A549 (cell line): ENCODE data around the gene CTU2. TPM values are rescaled to one million over a fixed set of nuclear protein-coding genes. Genes with fewer than 3 reads are reported as not detected.

ENCODE experiments used
- ATAC-seq, 2 experiments: fragments of 200-7000 bp in 1 of 2; fragments of >200 bp in 1 of 2; cut with Nextera tagmentation in 1 of 2; cut with Tn5 transposase in 1 of 2; 3 replicates each; pipeline versions ENCODE4 v1.8.0 to v1.9.1; 2018 to 2020; ENCODE audit warnings: mild to moderate bottlenecking in 1 of 2, moderate library complexity in 1 of 2
- CTCF ChIA-PET: fragments of 300-600 bp; sonication (Branson Sonifier 250); formaldehyde crosslinking; extraction: SDS; loops from one replicate; lab custom pipeline; 2021; ENCODE audit warnings: antibody characterized with exemption, inconsistent platforms; lab: Yijun Ruan, JAX
- POLR2A ChIA-PET: fragments of 350-600 bp; formaldehyde crosslinking; extraction: SDS; loops from one replicate; lab custom pipeline; 2021; ENCODE audit warnings: antibody characterized with exemption, inconsistent platforms; lab: Yijun Ruan, JAX
- DNase-seq, 2 experiments: peaks; one replicate each; pipeline versions ENCODE4 v3.0.0 to v3.0.0-alpha.2; 2011 to 2016; ENCODE audit warnings: low read depth in 1 of 2, low spot score in 1 of 2
- FAIRE-seq: peaks from 2 replicates; lab custom pipeline; 2011; peaks lifted over from hg19 to GRCh38; lab: Jason Lieb, UNC
- H3K27ac ChIP-seq, 2 experiments: fragments of >200 bp; sonication (Bioruptor Twin); formaldehyde crosslinking; 3 replicates each; pipeline ENCODE4 v1.5.1; 2016 to 2017
- H3K4me1 ChIP-seq: fragments of >200 bp; sonication (Bioruptor Twin); formaldehyde crosslinking; 3 replicates; pipeline ENCODE4 v1.6.1; 2016
- H3K4me2 ChIP-seq: fragments of >200 bp; sonication (Bioruptor Twin); formaldehyde crosslinking; 3 replicates; pipeline ENCODE4 v1.6.1; 2016
- H3K4me3 ChIP-seq: fragments of >200 bp; sonication (Bioruptor Twin); formaldehyde crosslinking; 3 replicates; pipeline ENCODE4 v1.5.1; 2016
- H3K9me3 ChIP-seq: fragments of >200 bp; sonication (Bioruptor Twin); formaldehyde crosslinking; 3 replicates; pipeline ENCODE4 v1.6.1; 2016
- CBX2 ChIP-seq: fragments of 200-600 bp; sonication (generic); IDR thresholded peaks from 2 replicates; pipeline ENCODE4 v1.6.1; 2016; ENCODE audit warnings: low read depth, mild to moderate bottlenecking, borderline replicate concordance
- CHD2 ChIP-seq: fragments of 150-350 bp; IDR thresholded peaks from 2 replicates; pipeline ENCODE4 v1.6.1; 2014; ENCODE audit warnings: low read length; ENCODE audit not compliant: partially characterized antibody
- CHD4 ChIP-seq: fragments of 200-600 bp; sonication (generic); IDR thresholded peaks from 2 replicates; pipeline ENCODE4 v1.6.1; 2016; ENCODE audit warnings: antibody characterized with exemption, mild to moderate bottlenecking, borderline replicate concordance
- EHF ChIP-seq: fragments of 250-450 bp; sonication (Bioruptor Pico); IDR thresholded peaks from 2 replicates; pipeline ENCODE4 v1.5.0; 2020; ENCODE audit warnings: mild to moderate bottlenecking
- EP300 ChIP-seq, 2 experiments: fragments of >200 bp; sonication (Bioruptor Twin); formaldehyde crosslinking; IDR thresholded peaks; 2 replicates in 1 of 2; 3 replicates in 1 of 2; pipeline ENCODE4 v1.6.1; 2016 to 2017
- ESRRA ChIP-seq: fragments of 150-350 bp; IDR thresholded peaks from 2 replicates; pipeline ENCODE4 v1.6.1; 2014; ENCODE audit warnings: mild to moderate bottlenecking, low read length, borderline replicate concordance
- FOSL2 ChIP-seq, 2 experiments: fragments of 450-650 bp in 1 of 2; fragments of >200 bp in 1 of 2; sonication (Bioruptor Twin) in 1 of 2; formaldehyde crosslinking; IDR thresholded peaks; 2 replicates each; pipeline versions ENCODE4 v1.5.0 to v1.6.1; 2016 to 2020; ENCODE audit warnings: mild to moderate bottlenecking in 1 of 2, moderate library complexity in 1 of 2
- HES2 ChIP-seq: fragments of >200 bp; sonication (Bioruptor Twin); formaldehyde crosslinking; IDR thresholded peaks from 2 replicates; pipeline ENCODE4 v1.6.1; 2016
- HOXA7 ChIP-seq: fragments of 250-450 bp; sonication (Bioruptor Pico); IDR thresholded peaks from 2 replicates; pipeline ENCODE4 v1.5.0; 2020; ENCODE audit warnings: mild to moderate bottlenecking, moderate library complexity
- HOXB13 ChIP-seq: fragments of 250-450 bp; sonication (Bioruptor Pico); IDR thresholded peaks from 2 replicates; pipeline ENCODE4 v1.5.0; 2020; ENCODE audit warnings: low read depth, mild to moderate bottlenecking, moderate library complexity
- JUN ChIP-seq, 2 experiments: fragments of >200 bp; sonication (Bioruptor Twin); formaldehyde crosslinking; IDR thresholded peaks; 2 replicates in 1 of 2; 3 replicates in 1 of 2; pipeline ENCODE4 v1.6.1; 2016 to 2017
- KDM1A ChIP-seq: fragments of 200-600 bp; sonication (generic); IDR thresholded peaks from 2 replicates; pipeline ENCODE4 v1.6.1; 2016; ENCODE audit warnings: low read depth, mild to moderate bottlenecking
- MAZ ChIP-seq: fragments of 150-350 bp; IDR thresholded peaks from 2 replicates; pipeline ENCODE4 v1.6.1; 2014; ENCODE audit warnings: antibody characterized with exemption, low read depth, low read length, borderline replicate concordance
- NFE2L2 ChIP-seq: fragments of 150-350 bp; conservative IDR thresholded peaks from 2 replicates; pipeline ENCODE4 v1.6.1; 2014; ENCODE audit warnings: low read length
- PBX3 ChIP-seq: IDR thresholded peaks from 2 replicates; pipeline ENCODE4 v1.6.1; 2012
- POLR2AphosphoS2 ChIP-seq: conservative IDR thresholded peaks from 2 replicates; pipeline ENCODE4 v1.6.1; 2012; ENCODE audit warnings: low read length, improper control_type of control experiment, inconsistent platforms
- RARB ChIP-seq: fragments of 250-450 bp; sonication (Bioruptor Pico); IDR thresholded peaks from 2 replicates; pipeline ENCODE4 v1.8.0; 2021; ENCODE audit warnings: mild to moderate bottlenecking, moderate library complexity
- RCOR1 ChIP-seq: fragments of 150-350 bp; IDR thresholded peaks from 2 replicates; pipeline ENCODE4 v1.6.1; 2014; ENCODE audit warnings: antibody characterized with exemption, low read length, low read depth
- REST ChIP-seq: fragments of 200-600 bp; sonication (generic); IDR thresholded peaks from 2 replicates; pipeline ENCODE4 v1.6.1; 2016; ENCODE audit warnings: antibody characterized with exemption, mild to moderate bottlenecking, moderate library complexity
- RFX5 ChIP-seq: fragments of 450-650 bp; IDR thresholded peaks from 2 replicates; pipeline ENCODE4 v1.7.1; 2014; ENCODE audit warnings: antibody characterized with exemption, mild to moderate bottlenecking, moderate library complexity
- RNF2 ChIP-seq: fragments of 200-600 bp; sonication (generic); IDR thresholded peaks from 2 replicates; pipeline ENCODE4 v1.6.1; 2016; ENCODE audit warnings: low read depth, mild to moderate bottlenecking, antibody characterized with exemption, moderate library complexity, borderline replicate concordance
- TFCP2L1 ChIP-seq: fragments of 250-450 bp; sonication (Bioruptor Pico); IDR thresholded peaks from 2 replicates; pipeline ENCODE4 v1.5.0; 2021; ENCODE audit warnings: mild to moderate bottlenecking
- TP53 ChIP-seq: fragments of 250-450 bp; sonication (Bioruptor Pico); IDR thresholded peaks from 2 replicates; pipeline ENCODE4 v1.5.0; 2021; ENCODE audit warnings: mild to moderate bottlenecking, moderate library complexity
- ZC3H11A ChIP-seq: fragments of 450-650 bp; IDR thresholded peaks from 2 replicates; pipeline ENCODE4 v1.6.1; 2014; ENCODE audit warnings: antibody characterized with exemption, mild to moderate bottlenecking
- ZFP36 ChIP-seq: fragments of 450-650 bp; IDR thresholded peaks from 2 replicates; pipeline ENCODE4 v1.6.1; 2014; ENCODE audit warnings: borderline replicate concordance; ENCODE audit not compliant: partially characterized antibody
- ZNF302 ChIP-seq: fragments of 250-450 bp; sonication (Bioruptor Pico); IDR thresholded peaks from 2 replicates; pipeline ENCODE4 v1.9.0; 2021; ENCODE audit warnings: inconsistent platforms, mild to moderate bottlenecking, moderate library complexity
- WGBS: methylation state at CpG from one replicate; pipeline ENCODE4 v1.1.6; 2017; ENCODE audit errors: missing lambda C conversion rate; 5-methylcytosine and 5-hydroxymethylcytosine counted together
- polyA plus RNA-seq, 4 experiments: library from polyadenylated mRNA; depleted of rRNA in 3 of 4; stranded (reverse); fragments of >200 nt; fragmentation: RNase III in 1 of 4; extraction: RNeasy Plus Mini Kit Qiagen cat#74134 plus additional on column Dnase treatment in 1 of 4; gene quantifications; 2 replicates in 3 of 4; 3 replicates in 1 of 4; pipeline ENCODE4 v1.2.3, GENCODE V29; 2011 to 2017
- TF ChIP-seq, protein P1 (sequence below): fragments of 150-350 bp; IDR thresholded peaks from 2 replicates; pipeline ENCODE4 v1.6.1; 2014; ENCODE audit warnings: low read depth, mild to moderate bottlenecking, low read length
- TF ChIP-seq, protein P2 (sequence below): fragments of >200 bp; sonication (Bioruptor Twin); formaldehyde crosslinking; IDR thresholded peaks from 3 replicates; pipeline ENCODE4 v1.6.1; 2016

CTU2 gene
- polyA plus RNA-seq, 2 of the 4 experiments (the other 2 are of a cell fraction): 16.4 to 21.8 TPM

DNA sequence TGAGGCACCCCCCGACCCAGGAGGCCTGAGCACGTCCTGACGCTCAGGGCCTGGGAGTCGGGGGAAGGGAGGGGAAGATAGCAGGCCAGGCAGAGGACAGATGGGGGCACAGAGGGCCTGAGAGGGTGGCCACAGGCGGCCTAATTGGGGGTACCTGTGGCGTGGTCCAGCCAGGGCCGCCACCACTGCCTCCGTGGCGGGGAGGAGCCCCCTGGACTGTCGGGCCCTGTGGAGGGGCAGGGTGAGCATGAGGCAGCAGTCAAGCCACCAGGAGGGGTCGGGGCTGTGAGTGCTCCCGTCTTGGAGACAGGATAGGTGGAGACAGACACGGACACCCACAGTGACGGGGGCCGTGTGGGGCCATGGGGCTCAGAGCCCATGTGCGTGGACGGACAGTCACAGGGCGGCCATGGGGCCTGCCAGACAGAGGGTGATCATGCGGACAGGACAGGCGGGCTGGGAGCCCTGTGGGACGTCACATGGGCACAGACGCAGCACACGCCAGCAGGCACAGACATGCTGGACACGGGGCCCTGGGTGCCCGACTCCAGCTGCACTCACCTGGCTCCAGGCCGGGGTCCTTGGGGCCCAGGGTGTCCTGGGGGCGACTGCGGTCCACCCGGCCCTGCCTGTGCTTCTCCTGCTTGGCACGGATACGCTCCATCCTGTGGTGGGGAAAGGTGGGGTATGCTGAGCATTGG is 18.7 kb downstream of the CTU2 start:
- POLR2A ChIA-PET: no interaction called here
- Histone ChIP-seq H3K4me1 (no peaks in the 10 kb centered on the region), H3K4me2 (no peak overlapping the region), H3K9me3 (no peaks in the 10 kb centered on the region), H3K27ac (no peak overlapping the region; a peak in 1 of 6 replicates), H3K4me3 (no peak overlapping the region)
- CTCF ChIA-PET: interaction anchor here (1.1 to 9.1 kb wide), 2 partner anchors 11 to 18 kb away, joined by 4 to 105 read pairs; no protein-coding TSS in a partner anchor
- ATAC-seq (peak; percentile 4 to 9; a peak in 2 of 6 replicates), FAIRE-seq (no peak), DNase-seq (no peak)
- WGBS: 84% methylated on average over 19 of the region's 31 CpGs
- TF ChIP-seq REST (no peak), RFX5 (no peak), ESRRA (no peak), HOXB13 (no peak), HOXA7 (CRISPR knock-in tag) (no peak), CHD4 (no peak), EHF (CRISPR knock-in tag) (no peak), JUN (IDR thresholded peaks at IDR 0.05) (no peak), RNF2 (no peak), HES2 (no peak), RARB (no peak), ZC3H11A (no peak), ZFP36 (no peak)
- TF ChIP-seq, protein P1, sequence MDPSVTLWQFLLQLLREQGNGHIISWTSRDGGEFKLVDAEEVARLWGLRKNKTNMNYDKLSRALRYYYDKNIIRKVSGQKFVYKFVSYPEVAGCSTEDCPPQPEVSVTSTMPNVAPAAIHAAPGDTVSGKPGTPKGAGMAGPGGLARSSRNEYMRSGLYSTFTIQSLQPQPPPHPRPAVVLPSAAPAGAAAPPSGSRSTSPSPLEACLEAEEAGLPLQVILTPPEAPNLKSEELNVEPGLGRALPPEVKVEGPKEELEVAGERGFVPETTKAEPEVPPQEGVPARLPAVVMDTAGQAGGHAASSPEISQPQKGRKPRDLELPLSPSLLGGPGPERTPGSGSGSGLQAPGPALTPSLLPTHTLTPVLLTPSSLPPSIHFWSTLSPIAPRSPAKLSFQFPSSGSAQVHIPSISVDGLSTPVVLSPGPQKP: no peak

DNA sequence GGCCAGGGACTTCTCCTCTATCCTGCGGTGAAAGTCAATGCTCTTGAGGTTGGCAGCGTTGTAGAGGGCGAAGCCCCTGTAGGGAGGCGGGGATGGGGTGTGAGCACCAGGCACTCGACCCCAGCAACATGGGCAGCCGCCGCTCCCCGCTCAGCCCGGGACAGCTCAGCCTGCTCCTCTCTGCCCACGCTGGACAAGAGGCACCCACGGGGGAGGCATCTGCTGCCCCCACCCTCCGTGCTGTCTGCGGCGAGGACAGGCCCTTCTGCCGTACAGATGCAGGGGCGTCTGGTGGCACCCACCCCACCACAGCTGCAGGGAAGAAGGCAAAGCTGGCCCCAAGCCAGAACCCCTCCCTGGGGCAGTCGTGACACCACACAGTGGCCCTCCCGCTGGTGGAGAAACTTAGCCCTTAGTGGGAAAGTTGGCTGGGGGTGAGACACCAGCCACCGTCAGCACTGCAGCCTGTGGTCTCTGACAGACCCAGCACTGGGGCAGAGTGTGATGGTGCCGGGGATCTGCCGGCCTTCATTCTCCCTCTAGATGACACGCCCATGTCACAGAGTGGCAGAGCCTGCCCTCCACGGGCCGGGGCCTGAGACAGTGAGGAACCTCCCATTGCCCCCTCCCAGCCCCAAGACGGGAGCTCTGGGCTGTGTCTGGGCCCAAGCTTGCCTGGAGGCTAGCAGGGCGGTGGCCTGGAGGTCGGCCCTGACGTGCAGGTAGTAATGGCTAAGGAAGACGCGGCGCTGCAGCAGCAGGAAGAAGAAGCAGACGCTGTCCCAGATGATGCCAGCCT is 19.5 kb downstream of the CTU2 start:
- Histone ChIP-seq H3K9me3 (no peaks in the 10 kb centered on the region), H3K27ac (no peak overlapping the region), H3K4me3 (no peak overlapping the region), H3K4me2 (no peak overlapping the region), H3K4me1 (no peaks in the 10 kb centered on the region)
- ATAC-seq: peak; percentile 11 to 16; a peak in 4 of 6 replicates
- WGBS: 82% methylated on average over 17 of the region's 32 CpGs
- TF ChIP-seq MAZ (no peak), FOSL2 (IDR thresholded peaks at IDR 0.05) (no peak), FOSL2 (CRISPR knock-in tag; IDR thresholded peaks at IDR 0.05) (no peak), EP300 (IDR thresholded peaks at IDR 0.05) (no peak), HES2 (no peak), POLR2AphosphoS2 (no peak), CHD2 (no peak), PBX3 (no peak), RARB (no peak), ZNF302 (CRISPR knock-in tag) (no peak), RCOR1 (no peak), TFCP2L1 (CRISPR knock-in tag) (no peak), HOXA7 (CRISPR knock-in tag) (no peak), KDM1A (no peak), TP53 (CRISPR knock-in tag) (no peak), NFE2L2 (no peak), CBX2 (no peak)
- TF ChIP-seq, protein P2, sequence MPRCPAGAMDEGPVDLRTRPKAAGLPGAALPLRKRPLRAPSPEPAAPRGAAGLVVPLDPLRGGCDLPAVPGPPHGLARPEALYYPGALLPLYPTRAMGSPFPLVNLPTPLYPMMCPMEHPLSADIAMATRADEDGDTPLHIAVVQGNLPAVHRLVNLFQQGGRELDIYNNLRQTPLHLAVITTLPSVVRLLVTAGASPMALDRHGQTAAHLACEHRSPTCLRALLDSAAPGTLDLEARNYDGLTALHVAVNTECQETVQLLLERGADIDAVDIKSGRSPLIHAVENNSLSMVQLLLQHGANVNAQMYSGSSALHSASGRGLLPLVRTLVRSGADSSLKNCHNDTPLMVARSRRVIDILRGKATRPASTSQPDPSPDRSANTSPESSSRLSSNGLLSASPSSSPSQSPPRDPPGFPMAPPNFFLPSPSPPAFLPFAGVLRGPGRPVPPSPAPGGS: no peak
- FAIRE-seq: no peak
- ChIA-PET CTCF (interaction anchor here (1.1 to 9.1 kb wide), 2 partner anchors 10 to 17 kb away, joined by 4 to 105 read pairs; no protein-coding TSS in a partner anchor), POLR2A (no interaction called here)
- no peak for DNase-seq
